ENCODE data around the gene MLIP. TPM values are rescaled to one million over a fixed set of nuclear protein-coding genes. Genes with fewer than 3 reads are reported as not detected.

MLIP gene
- total and polyA plus RNA-seq, 2 of the 8 experiments (the other 6 are each of a cell fraction or from before 2014, with no cell fraction given), result not detected

DNA sequence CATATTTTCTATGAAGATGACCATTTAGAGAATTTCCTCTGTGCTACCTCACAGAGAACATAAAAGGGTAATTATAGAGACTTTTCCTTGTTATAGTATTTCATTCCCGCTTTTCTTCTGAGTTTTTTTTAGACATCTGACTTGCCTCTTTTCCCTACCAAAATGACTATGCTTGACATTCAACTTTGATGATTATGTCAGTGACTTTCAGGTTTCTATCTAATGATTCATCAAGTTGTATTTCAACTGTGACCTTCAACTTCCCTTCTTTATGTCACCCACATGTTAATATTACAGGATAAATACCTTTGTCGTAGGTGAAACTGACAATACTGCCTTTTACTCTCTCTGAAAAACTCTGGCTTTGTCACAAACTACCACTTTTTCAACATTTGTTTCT is 95.3 kb downstream of the MLIP start:
- Histone ChIP-seq H2AFZ (ENCODE audit: low read length) (no peak overlapping the region), H3K79me1 (ENCODE audit: low read depth, low read length) (no peaks in the 10 kb centered on the region), H4K8ac (ENCODE audit: extremely low read depth, insufficient read depth, low read length) (no peak overlapping the region), H3K4me1 (replicated peaks in 1 of 4; ENCODE audit: control insufficient read depth in 3 of 4, insufficient read depth in 4 of 4, low read length in 3 of 4) (no peaks in the 10 kb centered on the region), H3K4ac (replicated peaks; ENCODE audit: insufficient read length, low read depth, low read length) (no peak overlapping the region), H3K36me3 (ENCODE audit: control insufficient read depth in 2 of 4, insufficient read depth in 4 of 4, low read length in 3 of 4) (no peaks in the 10 kb centered on the region), H4K20me1 (replicated peaks in 1 of 2; ENCODE audit: control insufficient read depth in 1 of 2, insufficient read depth in 2 of 2, low read length in 2 of 2) (no peaks in the 10 kb centered on the region), H2BK15ac (ENCODE audit: low read length) (no peak overlapping the region), H2BK120ac (replicated peaks; ENCODE audit: low read depth, low read length) (no peak overlapping the region), H3K23ac (ENCODE audit: insufficient read length) (no peak overlapping the region), H2BK5ac (ENCODE audit: low read depth, low read length) (no peak overlapping the region), H3K27ac (ENCODE audit: low read depth, low read length) (no peak overlapping the region), H3K79me2 (ENCODE audit: control insufficient read depth in 1 of 2, insufficient read depth in 2 of 2, low read length in 2 of 2) (no peaks in the 10 kb centered on the region), H3K9ac (replicated peaks in 1 of 4; ENCODE audit: extremely low read depth in 1 of 4, low read depth in 3 of 4, low read length in 3 of 4) (no peak overlapping the region), H3K23me2 (ENCODE audit: low read depth, low read length) (no peaks in the 10 kb centered on the region), H3K4me2 (ENCODE audit: insufficient read depth in 1 of 2, low read depth in 2 of 2, low read length in 2 of 2) (no peak overlapping the region), H3K9me3 (ENCODE audit: insufficient read depth in 2 of 2, low read depth in 1 of 2, low read length in 1 of 2) (no peaks in the 10 kb centered on the region), H3K14ac (ENCODE audit: insufficient read length) (no peak overlapping the region), H2BK12ac (ENCODE audit: low read depth, low read length) (no peak overlapping the region), H4K91ac (replicated peaks; ENCODE audit: insufficient read length, low read length) (no peak overlapping the region), H3K27me3 (replicated peaks in 1 of 4; ENCODE audit: control insufficient read depth in 3 of 4, extremely low read depth in 1 of 4, insufficient read depth in 3 of 4, low read length in 3 of 4) (no peaks in the 10 kb centered on the region), H3K56ac (replicated peaks; ENCODE audit: insufficient read length, low read depth, low read length) (no peak overlapping the region), H3K4me3 (ENCODE audit: extremely low read depth in 1 of 4, insufficient read depth in 2 of 4, low read depth in 3 of 4, low read length in 4 of 4) (no peak overlapping the region), H4K5ac (ENCODE audit: insufficient read length, low read depth, low read length) (no peak overlapping the region), H2AK5ac (ENCODE audit: low read depth, low read length) (no peak overlapping the region), H2BK20ac (ENCODE audit: low read length) (no peak overlapping the region), H3K18ac (ENCODE audit: extremely low read depth, low read length) (no peak overlapping the region)
- WGBS, 2 experiments (ENCODE audit: extremely low coverage in 1 of 2, insufficient coverage in 1 of 2, insufficient read length in 1 of 2, insufficient replicate concordance in 2 of 2, low coverage in 1 of 2, low lambda C conversion rate in 2 of 2, missing lambda C conversion rate in 1 of 2), result 92% methylated on average over 2 of the region's 2 CpGs; no CpG with 5 or more reads in 1 of the 2 experiments
- no peak for DNase-seq (ENCODE audit: low read depth in 1 of 2, low spot score in 2 of 2)
- FAIRE-seq, result no peak
- TF ChIP-seq CTBP2 (IDR thresholded peaks at IDR 0.05; ENCODE audit: borderline replicate concordance, insufficient read depth, insufficient read length, low read length), result no peak
- no peak for TF ChIP-seq EGR1 (IDR thresholded peaks at IDR 0.05; ENCODE audit: borderline replicate concordance, low read depth, low read length)
- TF ChIP-seq RFX5 (IDR thresholded peaks at IDR 0.05; ENCODE audit: borderline replicate concordance, low read depth, low read length), result no peak
- no peak for TF ChIP-seq RNF2 (IDR thresholded peaks at IDR 0.05; ENCODE audit: borderline replicate concordance, low read depth, low read length, missing control alignments, poor library complexity, severe bottlenecking)
- TF ChIP-seq HDAC2 (IDR thresholded peaks at IDR 0.05; ENCODE audit: borderline replicate concordance in 1 of 2, low read depth in 2 of 2, low read length in 2 of 2), result no peak
- POLR2A ChIA-PET (ENCODE audit: partially characterized antibody), result no interaction called here
- CTCF ChIA-PET (ENCODE audit: partially characterized antibody), result no interaction called here
